T47D (cell line): Measurements from ENCODE around the gene LIME1.
A peak's percentile ranks its signal among the peaks of the same experiment; 100 is the strongest.

ENCODE experiments used
- DNase-seq, 2 experiments: peaks; one replicate each; pipeline versions ENCODE4 v3.0.0 to v3.0.0-alpha.2; 2011 to 2012; ENCODE audit warnings: low read depth in 1 of 2, low spot score in 1 of 2
- JUND ChIP-seq: IDR thresholded peaks from 2 replicates; pipeline ENCODE4 v1.6.1; 2012; ENCODE audit warnings: low read depth
- in situ Hi-C: cut with HindIII; loops from 2 replicates; pipeline ENCODE4 v1.10.0; 2016; ENCODE audit warnings: low sequenced_read_pairs, low pct_unique_long_range_greater_than_20kb

LIME1 gene

GRCh38 chr20:63740070-63740626 is 3.7 kb downstream of the LIME1 start:
- in situ Hi-C loops, result no loop called here
- DNase-seq, result peak; percentile 75 to 81
- TF ChIP-seq JUND, result no peak

- no peak for TF ChIP-seq JUND
- in situ Hi-C loops, result no loop called here
- DNase-seq, result peak; percentile 96 to 99
Observed at GRCh38 chr20:63740627-63741353, 4.3 kb downstream of the LIME1 start.

GRCh38 chr20:63741354-63741675 is 4.9 kb downstream of the LIME1 start:
- in situ Hi-C loops, result no loop called here
- DNase-seq, result no peak
- no peak for TF ChIP-seq JUND

GRCh38 chr20:63741676-63742380 is 5.4 kb downstream of the LIME1 start:
- in situ Hi-C loops, result no loop called here
- DNase-seq, result no peak
- no peak for TF ChIP-seq JUND

GRCh38 chr20:63742381-63743024 is 6.0 kb downstream of the LIME1 start:
- no peak for DNase-seq
- in situ Hi-C loops, result no loop called here
- no peak for TF ChIP-seq JUND

GRCh38 chr20:63743210-63743970 is 6.9 kb downstream of the LIME1 start:
- DNase-seq, result peak in 1 of 2 experiments; percentile 9
- no peak for TF ChIP-seq JUND
- in situ Hi-C loops, result no loop called here

GRCh38 chr20:63744158-63744557 is 7.7 kb downstream of the LIME1 start:
- in situ Hi-C loops, result no loop called here

GRCh38 chr20:63744574-63745423 is 8.3 kb downstream of the LIME1 start:
- no peak for TF ChIP-seq JUND
- in situ Hi-C loops, result no loop called here
- DNase-seq, result peak in 1 of 2 experiments; percentile 23

More at GRCh38 chr20:63744158-63744557, 7.7 kb downstream of the LIME1 start:
- no peak for DNase-seq
- TF ChIP-seq JUND, result no peak

- peak in 1 of 2 experiments; percentile 27 for DNase-seq
- in situ Hi-C loops, result no loop called here
- no peak for TF ChIP-seq JUND
Observed at GRCh38 chr20:63745424-63745805, 9.0 kb downstream of the LIME1 start.

GRCh38 chr20:63745961-63746731 is 9.7 kb downstream of the LIME1 start:
- in situ Hi-C loops, result no loop called here
- peak in 1 of 2 experiments; percentile 16 for DNase-seq
- TF ChIP-seq JUND, result no peak
